ENCODE data around the gene MADCAM1.

The MADCAM1 gene

GRCh38 chr19:469833-470232 is 26.5 kb upstream of the MADCAM1 start:
- Mint-ChIP-seq H3K4me1 (peaks cover 10% of the 10 kb centered on the region), H3K4me3 (no peak overlapping the region), H3K27ac (no peak overlapping the region), H3K27me3 (ENCODE audit: low read depth, poor library complexity) (peaks cover 8% of the 10 kb centered on the region), H3K9me3 (peaks cover 4% of the 10 kb centered on the region), H3K36me3 (ENCODE audit: low read depth) (no peaks in the 10 kb centered on the region)
- TF ChIP-seq, protein P1, sequence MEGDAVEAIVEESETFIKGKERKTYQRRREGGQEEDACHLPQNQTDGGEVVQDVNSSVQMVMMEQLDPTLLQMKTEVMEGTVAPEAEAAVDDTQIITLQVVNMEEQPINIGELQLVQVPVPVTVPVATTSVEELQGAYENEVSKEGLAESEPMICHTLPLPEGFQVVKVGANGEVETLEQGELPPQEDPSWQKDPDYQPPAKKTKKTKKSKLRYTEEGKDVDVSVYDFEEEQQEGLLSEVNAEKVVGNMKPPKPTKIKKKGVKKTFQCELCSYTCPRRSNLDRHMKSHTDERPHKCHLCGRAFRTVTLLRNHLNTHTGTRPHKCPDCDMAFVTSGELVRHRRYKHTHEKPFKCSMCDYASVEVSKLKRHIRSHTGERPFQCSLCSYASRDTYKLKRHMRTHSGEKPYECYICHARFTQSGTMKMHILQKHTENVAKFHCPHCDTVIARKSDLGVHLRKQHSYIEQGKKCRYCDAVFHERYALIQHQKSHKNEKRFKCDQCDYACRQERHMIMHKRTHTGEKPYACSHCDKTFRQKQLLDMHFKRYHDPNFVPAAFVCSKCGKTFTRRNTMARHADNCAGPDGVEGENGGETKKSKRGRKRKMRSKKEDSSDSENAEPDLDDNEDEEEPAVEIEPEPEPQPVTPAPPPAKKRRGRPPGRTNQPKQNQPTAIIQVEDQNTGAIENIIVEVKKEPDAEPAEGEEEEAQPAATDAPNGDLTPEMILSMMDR (IDR thresholded peaks at IDR 0.05) = no peak
- no peak for DNase-seq

DNA sequence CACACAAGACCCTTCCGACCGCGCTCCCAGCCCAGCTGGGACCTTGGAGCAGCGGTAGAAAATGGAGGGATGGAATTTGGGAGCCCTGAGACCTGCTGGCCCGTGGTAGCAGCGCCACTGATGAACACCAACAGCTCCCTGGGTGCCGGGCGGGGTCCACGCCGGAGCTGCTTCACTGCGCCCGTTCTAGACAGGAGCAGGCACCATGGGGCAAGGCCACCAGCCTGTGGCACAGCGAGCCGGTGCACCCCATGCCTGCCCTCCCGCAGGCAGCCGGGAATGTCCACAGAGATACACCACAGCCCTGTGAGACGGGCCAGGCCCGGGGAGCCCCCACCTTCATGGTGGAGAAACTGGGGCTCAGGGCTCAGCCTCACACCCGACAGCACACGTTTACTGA is 25.6 kb upstream of the MADCAM1 start:
- no peaks in the 10 kb centered on the region for H3K36me3 Mint-ChIP-seq (ENCODE audit: low read depth)
- H3K27ac Mint-ChIP-seq = no peak overlapping the region
- H3K27me3 Mint-ChIP-seq (ENCODE audit: low read depth, poor library complexity) = peaks cover 10% of the 10 kb centered on the region
- peaks cover 16% of the 10 kb centered on the region for H3K4me1 Mint-ChIP-seq
- TF ChIP-seq, protein P1 (IDR thresholded peaks at IDR 0.05) = no peak
- no peak overlapping the region for H3K4me3 Mint-ChIP-seq
- DNase-seq = no peak
- no peaks in the 10 kb centered on the region for H3K9me3 Mint-ChIP-seq

DNA sequence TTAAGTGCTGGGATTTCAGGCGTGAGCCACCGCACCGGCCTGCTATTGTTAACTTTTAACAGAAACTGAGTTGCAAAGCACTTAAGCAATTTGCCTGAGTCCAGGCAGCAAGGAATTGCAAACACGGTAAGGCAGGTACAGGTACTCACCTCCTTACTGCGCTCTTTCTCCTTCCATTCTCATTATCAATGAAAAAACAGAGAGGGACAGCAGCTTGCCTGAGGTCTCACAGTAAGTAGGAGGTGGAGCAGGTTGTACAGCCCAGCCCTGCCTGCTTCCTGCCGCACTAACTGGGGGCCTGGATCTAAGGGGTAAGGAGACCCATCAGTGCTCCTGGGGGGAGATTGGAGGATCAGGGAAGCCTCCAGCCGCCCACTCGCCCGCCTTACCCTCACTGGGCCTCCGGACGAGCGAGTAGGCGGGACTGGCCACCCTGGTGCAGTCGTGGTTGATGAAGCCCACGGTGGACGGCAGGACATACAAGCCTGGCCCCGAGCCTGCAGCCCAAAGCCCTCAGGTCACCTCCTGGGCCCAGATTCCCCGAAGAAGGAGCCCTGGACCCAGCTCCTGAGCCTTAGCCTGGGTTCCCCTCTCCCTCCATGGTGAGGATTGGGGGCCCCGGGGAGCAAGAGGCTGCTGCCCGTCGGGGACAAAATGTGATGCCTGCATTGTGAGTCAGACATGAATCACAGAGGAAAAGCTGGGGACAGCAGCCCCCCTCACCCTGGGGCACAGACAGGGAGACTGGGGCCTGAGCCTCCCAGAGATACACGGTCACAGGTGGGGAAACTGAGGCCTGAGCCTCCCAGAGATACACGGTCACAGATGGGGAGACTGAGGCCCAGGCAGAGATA is 24.1 kb upstream of the MADCAM1 start:
- Mint-ChIP-seq H3K27ac (no peak overlapping the region), H3K27me3 (ENCODE audit: low read depth, poor library complexity) (peaks cover 14% of the 10 kb centered on the region), H3K36me3 (ENCODE audit: low read depth) (no peaks in the 10 kb centered on the region), H3K4me3 (no peak overlapping the region), H3K4me1 (peaks cover 16% of the 10 kb centered on the region), H3K9me3 (no peaks in the 10 kb centered on the region)
- DNase-seq = no peak
- TF ChIP-seq, protein P1 (IDR thresholded peaks at IDR 0.05) = no peak

GRCh38 chr19:474126-475078 is 21.9 kb upstream of the MADCAM1 start:
- Mint-ChIP-seq H3K9me3 (peaks cover under 1% of the 10 kb centered on the region), H3K36me3 (ENCODE audit: low read depth) (no peaks in the 10 kb centered on the region), H3K4me1 (peaks cover 35% of the 10 kb centered on the region), H3K27me3 (ENCODE audit: low read depth, poor library complexity) (peaks cover 9% of the 10 kb centered on the region), H3K4me3 (no peak overlapping the region), H3K27ac (no peak overlapping the region)
- peak; percentile 48 for DNase-seq
- TF ChIP-seq, protein P1 (IDR thresholded peaks at IDR 0.05) = no peak

DNA sequence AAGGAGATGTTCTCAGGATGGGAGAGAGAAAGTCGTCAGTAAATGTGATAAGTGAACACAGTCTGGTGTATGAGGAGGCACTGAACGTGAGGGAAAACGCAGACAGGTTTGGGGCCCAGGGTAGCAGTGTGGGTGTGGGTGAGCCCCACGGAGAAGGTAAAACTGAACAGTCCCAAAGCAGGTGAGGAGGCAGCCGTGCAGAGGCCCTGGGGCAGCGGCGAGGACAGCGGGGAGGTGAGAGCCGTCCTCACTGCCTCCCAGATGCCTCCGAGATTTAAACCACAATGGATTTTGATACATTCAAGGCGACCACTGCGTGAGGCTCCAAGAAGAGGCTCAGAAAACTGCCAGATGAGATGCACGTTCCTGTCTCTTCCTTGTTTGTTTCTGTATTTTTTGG is 20.9 kb upstream of the MADCAM1 start:
- Mint-ChIP-seq H3K27me3 (ENCODE audit: low read depth, poor library complexity) (peaks cover 9% of the 10 kb centered on the region), H3K4me3 (no peak overlapping the region), H3K27ac (peak overlapping the region; percentile 44), H3K4me1 (peaks cover 44% of the 10 kb centered on the region), H3K36me3 (ENCODE audit: low read depth) (peaks cover under 1% of the 10 kb centered on the region), H3K9me3 (peaks cover 10% of the 10 kb centered on the region)
- no peak for DNase-seq
- TF ChIP-seq, protein P1 (IDR thresholded peaks at IDR 0.05) = no peak
